IPS-11a (cell line): ENCODE measurements around the gene PAX8.
"Not testable (repeated sequence)": the region's sequence is repeated elsewhere in the genome, so short reads cannot be mapped to it uniquely, and the experiment has no call there.

Experiments used
- H3K4me3 ChIP-seq: one replicate; pipeline ENCODE4 v1.5.1; 2013; ENCODE audit warnings: low read depth, low read length, control low read depth

PAX8 gene

GRCh38 chr2:113278742-113279139 is at the start of gene PAX8:
TSS of gene PAX8 (minus strand) at chr2:113278921. CDS start at chr2:113278394, 527 bp downstream.
- H3K4me3 ChIP-seq = peak within 1 kb of the TSS; percentile 22

GRCh38 chr2:113328043-113328442 is 49.3 kb upstream of the PAX8 start:
- H3K4me3 ChIP-seq = no peak overlapping the region

GRCh38 chr2:113325161-113325731 is 46.5 kb upstream of the PAX8 start:
- H3K4me3 ChIP-seq = peak overlapping the region; percentile 27

GRCh38 chr2:113324684-113325160 is 46.0 kb upstream of the PAX8 start:
- peak overlapping the region; percentile 27 for H3K4me3 ChIP-seq

GRCh38 chr2:113323129-113323528 is 44.4 kb upstream of the PAX8 start:
- H3K4me3 ChIP-seq = not testable (repeated sequence)

- H3K4me3 ChIP-seq = not testable (repeated sequence)
Observed at GRCh38 chr2:113320106-113320505, 41.4 kb upstream of the PAX8 start.

- H3K4me3 ChIP-seq = not testable (repeated sequence)
Observed at GRCh38 chr2:113318941-113319340, 40.2 kb upstream of the PAX8 start.

- H3K4me3 ChIP-seq = no peak overlapping the region
Observed at GRCh38 chr2:113316085-113316484, 37.4 kb upstream of the PAX8 start.

GRCh38 chr2:113314663-113315062 is 35.9 kb upstream of the PAX8 start:
- H3K4me3 ChIP-seq = not testable (repeated sequence)

- H3K4me3 ChIP-seq = not testable (repeated sequence)
Observed at GRCh38 chr2:113314176-113314575, 35.5 kb upstream of the PAX8 start.

- not testable (repeated sequence) for H3K4me3 ChIP-seq
Observed at GRCh38 chr2:113311781-113312180, 33.1 kb upstream of the PAX8 start.

- H3K4me3 ChIP-seq = not testable (repeated sequence)
Observed at GRCh38 chr2:113311191-113311590, 32.5 kb upstream of the PAX8 start.

- no peak overlapping the region for H3K4me3 ChIP-seq
Observed at GRCh38 chr2:113309655-113310387, 31.1 kb upstream of the PAX8 start.

- not testable (repeated sequence) for H3K4me3 ChIP-seq
Observed at GRCh38 chr2:113308784-113309183, 30.1 kb upstream of the PAX8 start.

GRCh38 chr2:113306207-113306606 is 27.5 kb upstream of the PAX8 start:
- not testable (repeated sequence) for H3K4me3 ChIP-seq

- H3K4me3 ChIP-seq = not testable (repeated sequence)
Observed at GRCh38 chr2:113305749-113306148, 27.0 kb upstream of the PAX8 start.

- H3K4me3 ChIP-seq = no peak overlapping the region
Observed at GRCh38 chr2:113305146-113305545, 26.4 kb upstream of the PAX8 start.

- no peak overlapping the region for H3K4me3 ChIP-seq
Observed at GRCh38 chr2:113304702-113305101, 26.0 kb upstream of the PAX8 start.

GRCh38 chr2:113302216-113302980 is 23.7 kb upstream of the PAX8 start:
- H3K4me3 ChIP-seq = not testable (repeated sequence)

GRCh38 chr2:113300281-113300680 is 21.6 kb upstream of the PAX8 start:
- no peak overlapping the region for H3K4me3 ChIP-seq

GRCh38 chr2:113298176-113298575 is 19.5 kb upstream of the PAX8 start:
- no peak overlapping the region for H3K4me3 ChIP-seq

- H3K4me3 ChIP-seq = not testable (repeated sequence)
Observed at GRCh38 chr2:113297590-113297989, 18.9 kb upstream of the PAX8 start.
